Measurements from ENCODE around the gene DIP2A.
"Not testable (repeated sequence)": the region's sequence is repeated elsewhere in the genome, so short reads cannot be mapped to it uniquely, and the experiment has no call there.

Gene DIP2A

GRCh38 chr21:46507562-46507961 lies 48.9 kb downstream of the DIP2A start:
- Histone ChIP-seq H3K27me3 (no peaks in the 10 kb centered on the region), H3K4me3 (ENCODE audit: low read depth, low read length) (no peak overlapping the region), H3K4me1 (no peaks in the 10 kb centered on the region), H3K36me3 (peaks cover 61% of the 10 kb centered on the region), H3K9me3 (no peaks in the 10 kb centered on the region)
- TF ChIP-seq CTCF (IDR thresholded peaks at IDR 0.05; ENCODE audit: low read depth, low read length) = no peak
- DNase-seq = no peak

GRCh38 chr21:46509741-46510502 lies 51.2 kb downstream of the DIP2A start:
- Histone ChIP-seq H3K27me3 (no peaks in the 10 kb centered on the region), H3K36me3 (peaks cover 46% of the 10 kb centered on the region), H3K4me3 (ENCODE audit: low read depth, low read length) (no peak overlapping the region), H3K4me1 (no peaks in the 10 kb centered on the region), H3K9me3 (no peaks in the 10 kb centered on the region)
- DNase-seq = no peak
- TF ChIP-seq CTCF (IDR thresholded peaks at IDR 0.05; ENCODE audit: low read depth, low read length) = no peak

- DNase-seq = no peak
- Histone ChIP-seq H3K4me3 (ENCODE audit: low read depth, low read length) (no peak overlapping the region), H3K27me3 (no peaks in the 10 kb centered on the region), H3K36me3 (peaks cover 30% of the 10 kb centered on the region), H3K9me3 (no peaks in the 10 kb centered on the region), H3K4me1 (peaks cover 8% of the 10 kb centered on the region)
- no peak for TF ChIP-seq CTCF (IDR thresholded peaks at IDR 0.05; ENCODE audit: low read depth, low read length)
These were observed 56.4 kb downstream of the DIP2A start for GRCh38 chr21:46515109-46515508.

GRCh38 chr21:46516068-46516467 lies 57.4 kb downstream of the DIP2A start:
- Histone ChIP-seq H3K9me3 (no peaks in the 10 kb centered on the region), H3K4me3 (ENCODE audit: low read depth, low read length) (no peak overlapping the region), H3K4me1 (peaks cover 8% of the 10 kb centered on the region), H3K36me3 (peaks cover 23% of the 10 kb centered on the region), H3K27me3 (no peaks in the 10 kb centered on the region)
- DNase-seq = no peak
- no peak for TF ChIP-seq CTCF (IDR thresholded peaks at IDR 0.05; ENCODE audit: low read depth, low read length)

GRCh38 chr21:46517361-46517760 lies 58.7 kb downstream of the DIP2A start:
- Histone ChIP-seq H3K36me3 (peaks cover 10% of the 10 kb centered on the region), H3K4me1 (peaks cover 8% of the 10 kb centered on the region), H3K9me3 (no peaks in the 10 kb centered on the region), H3K4me3 (ENCODE audit: low read depth, low read length) (no peak overlapping the region), H3K27me3 (no peaks in the 10 kb centered on the region)
- no peak for TF ChIP-seq CTCF (IDR thresholded peaks at IDR 0.05; ENCODE audit: low read depth, low read length)
- no peak for DNase-seq

GRCh38 chr21:46518983-46519583 lies 60.4 kb downstream of the DIP2A start:
- Histone ChIP-seq H3K4me1 (peaks cover 8% of the 10 kb centered on the region), H3K36me3 (peaks cover 9% of the 10 kb centered on the region), H3K4me3 (ENCODE audit: low read depth, low read length) (no peak overlapping the region), H3K27me3 (no peaks in the 10 kb centered on the region), H3K9me3 (no peaks in the 10 kb centered on the region)
- DNase-seq = no peak
- TF ChIP-seq CTCF (IDR thresholded peaks at IDR 0.05; ENCODE audit: low read depth, low read length) = no peak

GRCh38 chr21:46527393-46527792 lies 68.7 kb downstream of the DIP2A start:
- not testable (repeated sequence) for H3K27me3 ChIP-seq; H3K4me3 ChIP-seq (ENCODE audit: low read depth, low read length); DNase-seq; H3K4me1 ChIP-seq; H3K9me3 ChIP-seq
- H3K36me3 ChIP-seq = peaks cover 14% of the 10 kb centered on the region

All from BE2C (cell line).